SK-N-SH treated with all-trans-retinoic acid at 6 μM for 48 hours (cell line): ENCODE measurements around the gene TNK2.

Experiments
- ATAC-seq: fragments of 200-7000 bp; cut with Tn5 transposase; 3 replicates; pipeline ENCODE4 v1.9.1; 2020; ENCODE audit warnings: mild to moderate bottlenecking, moderate library complexity
- ARNTL ChIP-seq: fragments of 450-650 bp; formaldehyde crosslinking; IDR thresholded peaks from 2 replicates; pipeline ENCODE4 v1.5.0; 2020; ENCODE audit warnings: low read depth, mild to moderate bottlenecking, moderate library complexity, borderline replicate concordance
- CSDC2 ChIP-seq: fragments of 250-450 bp; sonication (Bioruptor Pico); IDR thresholded peaks from 2 replicates; pipeline ENCODE4 v1.5.0; 2020; ENCODE audit warnings: mild to moderate bottlenecking, moderate library complexity
- ESRRG ChIP-seq: fragments of 250-450 bp; sonication (Bioruptor Pico); IDR thresholded peaks from 2 replicates; pipeline ENCODE4 v1.6.1; 2021; ENCODE audit warnings: mild to moderate bottlenecking
- GLIS3 ChIP-seq: fragments of 250-450 bp; sonication (Bioruptor Pico); IDR thresholded peaks from 2 replicates; pipeline ENCODE4 v1.5.0; 2020; ENCODE audit warnings: mild to moderate bottlenecking, moderate library complexity
- ISL1 ChIP-seq: fragments of 250-450 bp; sonication (Bioruptor Pico); IDR thresholded peaks from 2 replicates; pipeline ENCODE4 v2.1.2; 2022; ENCODE audit warnings: mild to moderate bottlenecking, moderate library complexity
- OSR1 ChIP-seq: fragments of 250-450 bp; sonication (Bioruptor Pico); IDR thresholded peaks from 2 replicates; pipeline ENCODE4 v1.8.0; 2022; ENCODE audit warnings: moderate library complexity, mild to moderate bottlenecking, inconsistent platforms
- PPARA ChIP-seq: fragments of 250-450 bp; sonication (Bioruptor Pico); IDR thresholded peaks from 2 replicates; pipeline ENCODE4 v1.5.0; 2020; ENCODE audit warnings: mild to moderate bottlenecking, borderline replicate concordance
- RARB ChIP-seq: fragments of 250-450 bp; sonication (Bioruptor Pico); IDR thresholded peaks from 2 replicates; pipeline ENCODE4 v1.8.0; 2021; ENCODE audit warnings: mild to moderate bottlenecking, moderate library complexity
- SNAI2 ChIP-seq: fragments of 250-450 bp; sonication (Bioruptor Pico); IDR thresholded peaks from 2 replicates; pipeline ENCODE4 v1.5.0; 2020; ENCODE audit warnings: mild to moderate bottlenecking, moderate library complexity
- TCF4 ChIP-seq: fragments of 250-450 bp; sonication (Bioruptor Pico); IDR thresholded peaks from 2 replicates; pipeline ENCODE4 v1.8.0; 2021; ENCODE audit warnings: mild to moderate bottlenecking, moderate library complexity, borderline replicate concordance
- TOX ChIP-seq: fragments of 250-450 bp; sonication (Bioruptor Pico); IDR thresholded peaks from 2 replicates; pipeline ENCODE4 v1.8.0; 2021; ENCODE audit warnings: mild to moderate bottlenecking, moderate library complexity, borderline replicate concordance
- ZFP3 ChIP-seq: fragments of 250-450 bp; sonication (Bioruptor Pico); IDR thresholded peaks from 2 replicates; pipeline ENCODE4 v1.5.0; 2020; ENCODE audit warnings: mild to moderate bottlenecking, moderate library complexity
- ZFP30 ChIP-seq: fragments of 450-650 bp; formaldehyde crosslinking; IDR thresholded peaks from 2 replicates; pipeline ENCODE4 v1.5.0; 2022; ENCODE audit warnings: mild to moderate bottlenecking, moderate library complexity
- ZNF565 ChIP-seq: fragments of 450-650 bp; formaldehyde crosslinking; conservative IDR thresholded peaks from 2 replicates; pipeline ENCODE4 v1.5.0; 2020; ENCODE audit warnings: low read depth, mild to moderate bottlenecking, moderate library complexity
- ZNF70 ChIP-seq: fragments of 450-650 bp; formaldehyde crosslinking; IDR thresholded peaks from 2 replicates; pipeline ENCODE4 v1.5.0; 2020; ENCODE audit warnings: mild to moderate bottlenecking, moderate library complexity
- ZNF8 ChIP-seq: fragments of 450-650 bp; formaldehyde crosslinking; IDR thresholded peaks from 2 replicates; pipeline ENCODE4 v1.5.0; 2020; ENCODE audit warnings: mild to moderate bottlenecking, moderate library complexity
- TF ChIP-seq, protein P1 (sequence below): fragments of 250-450 bp; sonication (Bioruptor Pico); IDR thresholded peaks from 2 replicates; pipeline ENCODE4 v1.8.0; 2021; ENCODE audit warnings: low read depth, mild to moderate bottlenecking, moderate library complexity, borderline replicate concordance
- TF ChIP-seq, protein P2 (sequence below): fragments of 250-450 bp; sonication (Bioruptor Pico); IDR thresholded peaks from 2 replicates; pipeline ENCODE4 v1.5.0; 2020; ENCODE audit warnings: mild to moderate bottlenecking, moderate library complexity
- TF ChIP-seq, protein P3 (sequence below): fragments of 250-450 bp; sonication (Bioruptor Pico); IDR thresholded peaks from 2 replicates; pipeline ENCODE4 v1.8.0; 2020; ENCODE audit warnings: mild to moderate bottlenecking, moderate library complexity, borderline replicate concordance
- TF ChIP-seq, protein P4 (sequence below): fragments of 250-450 bp; sonication (Bioruptor Pico); IDR thresholded peaks from 2 replicates; pipeline ENCODE4 v1.5.1; 2020; ENCODE audit warnings: low read depth, mild to moderate bottlenecking, moderate library complexity
- TF ChIP-seq, protein P5 (sequence below): fragments of 250-450 bp; sonication (Bioruptor Pico); IDR thresholded peaks from 2 replicates; pipeline ENCODE4 v1.5.1; 2021; ENCODE audit warnings: mild to moderate bottlenecking, moderate library complexity

TNK2 gene

DNA sequence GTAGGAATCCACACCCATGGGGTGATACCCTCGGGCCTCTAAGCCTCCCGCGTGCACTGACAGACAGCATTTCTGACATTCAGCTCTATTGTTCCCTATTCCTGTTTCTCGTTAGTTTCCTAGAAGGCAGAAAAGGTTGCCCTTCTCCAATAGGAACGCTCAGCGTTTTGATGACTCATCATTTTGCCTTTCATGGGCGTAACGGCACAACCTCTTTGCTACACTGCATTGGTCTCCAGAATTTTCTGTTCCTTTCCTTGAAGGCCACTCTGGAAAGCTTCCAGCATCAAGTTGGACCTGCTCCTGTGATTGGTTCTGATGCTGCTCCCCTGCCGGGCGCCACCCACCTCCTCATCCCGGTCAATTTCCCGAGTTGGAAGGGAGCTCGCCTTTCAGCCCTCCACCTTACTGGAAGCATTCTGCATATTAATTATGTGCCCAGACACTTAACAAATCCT lies 13.0 kb upstream of the TNK2 start:
- TF ChIP-seq ZFP3 (no peak), ARNTL (CRISPR knock-in tag) (no peak), OSR1 (CRISPR knock-in tag) (no peak), ZNF70 (CRISPR knock-in tag) (no peak), PPARA (CRISPR knock-in tag) (no peak), ZNF565 (CRISPR knock-in tag) (no peak), ZNF8 (CRISPR knock-in tag) (no peak), TCF4 (CRISPR knock-in tag) (no peak), GLIS3 (CRISPR knock-in tag) (no peak), TOX (CRISPR knock-in tag) (no peak), ISL1 (CRISPR knock-in tag) (no peak), ESRRG (no peak), ZFP30 (CRISPR knock-in tag) (no peak), RARB (CRISPR knock-in tag) (no peak)
- TF ChIP-seq, protein P1, sequence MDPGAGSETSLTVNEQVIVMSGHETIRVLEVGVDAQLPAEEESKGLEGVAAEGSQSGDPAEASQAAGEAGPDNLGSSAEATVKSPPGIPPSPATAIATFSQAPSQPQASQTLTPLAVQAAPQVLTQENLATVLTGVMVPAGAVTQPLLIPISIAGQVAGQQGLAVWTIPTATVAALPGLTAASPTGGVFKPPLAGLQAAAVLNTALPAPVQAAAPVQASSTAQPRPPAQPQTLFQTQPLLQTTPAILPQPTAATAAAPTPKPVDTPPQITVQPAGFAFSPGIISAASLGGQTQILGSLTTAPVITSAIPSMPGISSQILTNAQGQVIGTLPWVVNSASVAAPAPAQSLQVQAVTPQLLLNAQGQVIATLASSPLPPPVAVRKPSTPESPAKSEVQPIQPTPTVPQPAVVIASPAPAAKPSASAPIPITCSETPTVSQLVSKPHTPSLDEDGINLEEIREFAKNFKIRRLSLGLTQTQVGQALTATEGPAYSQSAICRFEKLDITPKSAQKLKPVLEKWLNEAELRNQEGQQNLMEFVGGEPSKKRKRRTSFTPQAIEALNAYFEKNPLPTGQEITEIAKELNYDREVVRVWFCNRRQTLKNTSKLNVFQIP (CRISPR knock-in tag), result no peak
- TF ChIP-seq, protein P2, sequence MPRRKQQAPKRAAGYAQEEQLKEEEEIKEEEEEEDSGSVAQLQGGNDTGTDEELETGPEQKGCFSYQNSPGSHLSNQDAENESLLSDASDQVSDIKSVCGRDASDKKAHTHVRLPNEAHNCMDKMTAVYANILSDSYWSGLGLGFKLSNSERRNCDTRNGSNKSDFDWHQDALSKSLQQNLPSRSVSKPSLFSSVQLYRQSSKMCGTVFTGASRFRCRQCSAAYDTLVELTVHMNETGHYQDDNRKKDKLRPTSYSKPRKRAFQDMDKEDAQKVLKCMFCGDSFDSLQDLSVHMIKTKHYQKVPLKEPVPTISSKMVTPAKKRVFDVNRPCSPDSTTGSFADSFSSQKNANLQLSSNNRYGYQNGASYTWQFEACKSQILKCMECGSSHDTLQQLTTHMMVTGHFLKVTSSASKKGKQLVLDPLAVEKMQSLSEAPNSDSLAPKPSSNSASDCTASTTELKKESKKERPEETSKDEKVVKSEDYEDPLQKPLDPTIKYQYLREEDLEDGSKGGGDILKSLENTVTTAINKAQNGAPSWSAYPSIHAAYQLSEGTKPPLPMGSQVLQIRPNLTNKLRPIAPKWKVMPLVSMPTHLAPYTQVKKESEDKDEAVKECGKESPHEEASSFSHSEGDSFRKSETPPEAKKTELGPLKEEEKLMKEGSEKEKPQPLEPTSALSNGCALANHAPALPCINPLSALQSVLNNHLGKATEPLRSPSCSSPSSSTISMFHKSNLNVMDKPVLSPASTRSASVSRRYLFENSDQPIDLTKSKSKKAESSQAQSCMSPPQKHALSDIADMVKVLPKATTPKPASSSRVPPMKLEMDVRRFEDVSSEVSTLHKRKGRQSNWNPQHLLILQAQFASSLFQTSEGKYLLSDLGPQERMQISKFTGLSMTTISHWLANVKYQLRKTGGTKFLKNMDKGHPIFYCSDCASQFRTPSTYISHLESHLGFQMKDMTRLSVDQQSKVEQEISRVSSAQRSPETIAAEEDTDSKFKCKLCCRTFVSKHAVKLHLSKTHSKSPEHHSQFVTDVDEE (CRISPR knock-in tag), result no peak
- TF ChIP-seq, protein P3, sequence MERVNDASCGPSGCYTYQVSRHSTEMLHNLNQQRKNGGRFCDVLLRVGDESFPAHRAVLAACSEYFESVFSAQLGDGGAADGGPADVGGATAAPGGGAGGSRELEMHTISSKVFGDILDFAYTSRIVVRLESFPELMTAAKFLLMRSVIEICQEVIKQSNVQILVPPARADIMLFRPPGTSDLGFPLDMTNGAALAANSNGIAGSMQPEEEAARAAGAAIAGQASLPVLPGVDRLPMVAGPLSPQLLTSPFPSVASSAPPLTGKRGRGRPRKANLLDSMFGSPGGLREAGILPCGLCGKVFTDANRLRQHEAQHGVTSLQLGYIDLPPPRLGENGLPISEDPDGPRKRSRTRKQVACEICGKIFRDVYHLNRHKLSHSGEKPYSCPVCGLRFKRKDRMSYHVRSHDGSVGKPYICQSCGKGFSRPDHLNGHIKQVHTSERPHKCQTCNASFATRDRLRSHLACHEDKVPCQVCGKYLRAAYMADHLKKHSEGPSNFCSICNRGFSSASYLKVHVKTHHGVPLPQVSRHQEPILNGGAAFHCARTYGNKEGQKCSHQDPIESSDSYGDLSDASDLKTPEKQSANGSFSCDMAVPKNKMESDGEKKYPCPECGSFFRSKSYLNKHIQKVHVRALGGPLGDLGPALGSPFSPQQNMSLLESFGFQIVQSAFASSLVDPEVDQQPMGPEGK (CRISPR knock-in tag), result no peak
- TF ChIP-seq, protein P4, sequence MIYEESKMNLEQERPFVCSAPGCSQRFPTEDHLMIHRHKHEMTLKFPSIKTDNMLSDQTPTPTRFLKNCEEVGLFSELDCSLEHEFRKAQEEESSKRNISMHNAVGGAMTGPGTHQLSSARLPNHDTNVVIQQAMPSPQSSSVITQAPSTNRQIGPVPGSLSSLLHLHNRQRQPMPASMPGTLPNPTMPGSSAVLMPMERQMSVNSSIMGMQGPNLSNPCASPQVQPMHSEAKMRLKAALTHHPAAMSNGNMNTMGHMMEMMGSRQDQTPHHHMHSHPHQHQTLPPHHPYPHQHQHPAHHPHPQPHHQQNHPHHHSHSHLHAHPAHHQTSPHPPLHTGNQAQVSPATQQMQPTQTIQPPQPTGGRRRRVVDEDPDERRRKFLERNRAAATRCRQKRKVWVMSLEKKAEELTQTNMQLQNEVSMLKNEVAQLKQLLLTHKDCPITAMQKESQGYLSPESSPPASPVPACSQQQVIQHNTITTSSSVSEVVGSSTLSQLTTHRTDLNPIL (CRISPR knock-in tag), result no peak
- TF ChIP-seq, protein P5, sequence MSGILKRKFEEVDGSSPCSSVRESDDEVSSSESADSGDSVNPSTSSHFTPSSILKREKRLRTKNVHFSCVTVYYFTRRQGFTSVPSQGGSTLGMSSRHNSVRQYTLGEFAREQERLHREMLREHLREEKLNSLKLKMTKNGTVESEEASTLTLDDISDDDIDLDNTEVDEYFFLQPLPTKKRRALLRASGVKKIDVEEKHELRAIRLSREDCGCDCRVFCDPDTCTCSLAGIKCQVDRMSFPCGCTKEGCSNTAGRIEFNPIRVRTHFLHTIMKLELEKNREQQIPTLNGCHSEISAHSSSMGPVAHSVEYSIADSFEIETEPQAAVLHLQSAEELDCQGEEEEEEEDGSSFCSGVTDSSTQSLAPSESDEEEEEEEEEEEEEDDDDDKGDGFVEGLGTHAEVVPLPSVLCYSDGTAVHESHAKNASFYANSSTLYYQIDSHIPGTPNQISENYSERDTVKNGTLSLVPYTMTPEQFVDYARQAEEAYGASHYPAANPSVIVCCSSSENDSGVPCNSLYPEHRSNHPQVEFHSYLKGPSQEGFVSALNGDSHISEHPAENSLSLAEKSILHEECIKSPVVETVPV, result no peak
- no peak for ATAC-seq

DNA sequence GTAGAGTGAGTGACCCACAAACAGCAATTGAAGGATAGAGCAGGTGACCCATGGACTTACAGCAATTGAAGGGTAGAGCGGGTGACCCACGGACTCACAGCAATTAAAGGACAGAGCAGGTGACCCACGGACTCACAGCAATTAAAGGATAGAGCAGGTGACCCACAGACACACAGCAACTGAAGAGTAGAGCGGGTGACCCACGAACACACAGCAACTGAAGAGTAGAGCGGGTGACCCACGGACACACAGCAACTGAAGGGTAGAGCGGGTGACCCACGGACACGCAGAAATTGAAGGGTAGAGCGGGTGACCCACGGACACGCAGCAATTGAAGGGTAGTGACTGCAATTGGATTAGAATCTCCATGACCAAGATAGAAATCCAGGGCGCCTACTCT lies 9.8 kb upstream of the TNK2 start:
- no peak for ATAC-seq
- TF ChIP-seq ZFP3 (no peak), CSDC2 (no peak), ZNF565 (CRISPR knock-in tag) (no peak), TCF4 (CRISPR knock-in tag) (no peak), TOX (CRISPR knock-in tag) (no peak), RARB (CRISPR knock-in tag) (no peak), PPARA (CRISPR knock-in tag) (no peak), GLIS3 (CRISPR knock-in tag) (no peak), ARNTL (CRISPR knock-in tag) (no peak), ZNF8 (CRISPR knock-in tag) (no peak), ESRRG (no peak), ZNF70 (CRISPR knock-in tag) (no peak), SNAI2 (no peak)
- TF ChIP-seq, protein P5, result no peak
- TF ChIP-seq, protein P1 (CRISPR knock-in tag), result no peak
- TF ChIP-seq, protein P2 (CRISPR knock-in tag), result no peak
- TF ChIP-seq, protein P4 (CRISPR knock-in tag), result no peak
